ENCODE data around the gene TMEM144.

TMEM144 gene

GRCh38 chr4:158168606-158169005, 41.7 kb upstream of the TMEM144 start:
- TF ChIP-seq CTCF (conservative IDR thresholded peaks at IDR 0.05): no peak
- H3K27ac ChIP-seq: peak overlapping the region; percentile 96; the same call in 1 of the 2 replicates

GRCh38 chr4:158169506-158169905, 40.8 kb upstream of the TMEM144 start:
- TF ChIP-seq CTCF (conservative IDR thresholded peaks at IDR 0.05): no peak
- H3K27ac ChIP-seq: peak overlapping the region; percentile 96

- peak overlapping the region; percentile 96 for H3K27ac ChIP-seq
- TF ChIP-seq CTCF (conservative IDR thresholded peaks at IDR 0.05): no peak
Observed at GRCh38 chr4:158169931-158170690, 40.2 kb upstream of the TMEM144 start.

- peak overlapping the region; percentile 96 for H3K27ac ChIP-seq
- peak; percentile 86 for TF ChIP-seq CTCF (conservative IDR thresholded peaks at IDR 0.05)
Observed at GRCh38 chr4:158170691-158171561, 39.4 kb upstream of the TMEM144 start.

- TF ChIP-seq CTCF (conservative IDR thresholded peaks at IDR 0.05): peak; percentile 78
- H3K27ac ChIP-seq: peak within 1 kb of the TSS; percentile 96
Observed at GRCh38 chr4:158172261-158173258, 37.7 kb upstream of the TMEM144 start, which contains the start of gene GASK1B. GASK1B (minus strand) TSS chr4:158173025; CDS start chr4:158171375, 1,650 bp downstream.

- H3K27ac ChIP-seq: peak overlapping the region; percentile 96
- no peak for TF ChIP-seq CTCF (conservative IDR thresholded peaks at IDR 0.05)
Observed at GRCh38 chr4:158176108-158176507, 34.2 kb upstream of the TMEM144 start.

Measured in VCaP (cell line).